Loucy (cell line): Measurements from ENCODE around the gene SLC27A2.

Experiments used
- H2AFZ ChIP-seq: fragments of 200-600 bp; sonication (generic); 2 replicates; pipeline ENCODE4 v1.6.0; 2016; ENCODE audit warnings: antibody characterized with exemption, mild to moderate bottlenecking, low read length, moderate library complexity
- H3F3A ChIP-seq: fragments of 200-600 bp; 2 replicates; pipeline ENCODE4 v1.6.0; 2016; ENCODE audit warnings: antibody characterized with exemption, low read depth, mild to moderate bottlenecking
- H3K27me3 ChIP-seq: fragments of 200-600 bp; sonication (generic); 2 replicates; pipeline ENCODE4 v1.6.1; 2014; ENCODE audit warnings: low read length, mild to moderate bottlenecking; ENCODE audit not compliant: insufficient read depth, poor library complexity, severe bottlenecking
- H3K36me3 ChIP-seq: fragments of 200-600 bp; sonication (generic); 2 replicates; pipeline ENCODE4 v1.6.1; 2016; ENCODE audit warnings: low read length; ENCODE audit not compliant: insufficient read depth
- H3K4me1 ChIP-seq: fragments of 200-600 bp; sonication (generic); 2 replicates; pipeline ENCODE4 v1.5.1; 2014; ENCODE audit warnings: low read length, mild to moderate bottlenecking; ENCODE audit not compliant: insufficient read depth, poor library complexity, severe bottlenecking
- H3K4me2 ChIP-seq: fragments of 200-600 bp; sonication (generic); 2 replicates; pipeline ENCODE4 v1.6.0; 2014; ENCODE audit warnings: antibody characterized with exemption, low read length, low read depth, mild to moderate bottlenecking; ENCODE audit not compliant: poor library complexity, severe bottlenecking
- H3K4me3 ChIP-seq: fragments of 200-600 bp; sonication (generic); 2 replicates; pipeline ENCODE4 v1.5.1; 2014; ENCODE audit warnings: low read length, mild to moderate bottlenecking, mixed read lengths; ENCODE audit not compliant: poor library complexity, severe bottlenecking
- H3K79me2 ChIP-seq: fragments of 200-600 bp; sonication (generic); 2 replicates; pipeline ENCODE4 v1.6.1; 2014; ENCODE audit warnings: low read length; ENCODE audit not compliant: insufficient read depth
- H3K9ac ChIP-seq: fragments of 200-600 bp; sonication (generic); 2 replicates; pipeline ENCODE4 v1.6.0; 2014; ENCODE audit warnings: mild to moderate bottlenecking, low read depth, low read length, moderate library complexity; ENCODE audit not compliant: poor library complexity, severe bottlenecking
- H3K9me2 ChIP-seq: fragments of 200-600 bp; sonication (generic); replicated peaks from 2 replicates; pipeline ENCODE4 v1.6.1; 2016; ENCODE audit warnings: low read depth, low read length, mixed read lengths
- H3K9me3 ChIP-seq: fragments of 200-600 bp; sonication (generic); 2 replicates; pipeline ENCODE4 v1.6.1; 2014; ENCODE audit warnings: mild to moderate bottlenecking, antibody characterized with exemption, low read length, low read depth; ENCODE audit not compliant: insufficient read depth
- H4K20me1 ChIP-seq: fragments of 200-600 bp; sonication (generic); 2 replicates; pipeline ENCODE4 v1.6.0; 2014; ENCODE audit warnings: antibody characterized with exemption, low read length, mild to moderate bottlenecking; ENCODE audit not compliant: insufficient read depth, poor library complexity, severe bottlenecking
- CTCF ChIP-seq: fragments of 200-600 bp; sonication (generic); conservative IDR thresholded peaks from 2 replicates; pipeline ENCODE4 v1.5.1; 2014; ENCODE audit warnings: mild to moderate bottlenecking, antibody characterized with exemption, low read length
- EZH2phosphoT487 ChIP-seq: fragments of 200-600 bp; IDR thresholded peaks from 2 replicates; pipeline ENCODE4 v1.6.1; 2018; ENCODE audit warnings: antibody characterized with exemption, mild to moderate bottlenecking, moderate library complexity, borderline replicate concordance

Gene SLC27A2

GRCh38 chr15:50275091-50275490 is 93.1 kb downstream of the SLC27A2 start:
- Histone ChIP-seq H3K27me3 (no peaks in the 10 kb centered on the region), H3K9me3 (no peaks in the 10 kb centered on the region), H2AFZ (no peak overlapping the region), H3K9ac (no peak overlapping the region), H3K4me3 (no peak overlapping the region), H3K9me2 (no peaks in the 10 kb centered on the region), H4K20me1 (no peaks in the 10 kb centered on the region), H3K36me3 (no peaks in the 10 kb centered on the region), H3K79me2 (no peaks in the 10 kb centered on the region), H3K4me2 (no peak overlapping the region), H3F3A (no peaks in the 10 kb centered on the region), H3K4me1 (peaks cover 9% of the 10 kb centered on the region)
- TF ChIP-seq CTCF = no peak

GRCh38 chr15:50275908-50276307 is 93.9 kb downstream of the SLC27A2 start:
- Histone ChIP-seq H3K4me3 (no peak overlapping the region), H3K36me3 (no peaks in the 10 kb centered on the region), H4K20me1 (no peaks in the 10 kb centered on the region), H3K4me2 (no peak overlapping the region), H3K4me1 (peaks cover 9% of the 10 kb centered on the region), H3K9me3 (no peaks in the 10 kb centered on the region), H2AFZ (no peak overlapping the region), H3K9ac (no peak overlapping the region), H3F3A (no peaks in the 10 kb centered on the region), H3K9me2 (no peaks in the 10 kb centered on the region), H3K27me3 (no peaks in the 10 kb centered on the region), H3K79me2 (no peaks in the 10 kb centered on the region)
- TF ChIP-seq EZH2phosphoT487 = no peak
- no peak for TF ChIP-seq CTCF

- Histone ChIP-seq H3K27me3 (no peaks in the 10 kb centered on the region), H3K36me3 (no peaks in the 10 kb centered on the region), H3K4me1 (peaks cover 9% of the 10 kb centered on the region), H2AFZ (no peak overlapping the region), H3K9me2 (no peaks in the 10 kb centered on the region), H4K20me1 (no peaks in the 10 kb centered on the region), H3K9me3 (no peaks in the 10 kb centered on the region), H3K4me2 (no peak overlapping the region), H3F3A (no peaks in the 10 kb centered on the region), H3K9ac (no peak overlapping the region), H3K79me2 (no peaks in the 10 kb centered on the region), H3K4me3 (no peak overlapping the region)
- TF ChIP-seq EZH2phosphoT487 (no peak), CTCF (no peak)
Observed at GRCh38 chr15:50277370-50277769, 95.4 kb downstream of the SLC27A2 start.
